ENCODE data around the gene CEP112. TPM values are rescaled to one million over a fixed set of nuclear protein-coding genes. Genes with fewer than 3 reads are reported as not detected.

The CEP112 gene
- total and polyA plus RNA-seq, 9 of the 15 experiments (the other 6 are each of a cell fraction or from before 2014, with no cell fraction given) = 0.84 TPM; not detected in 8

DNA sequence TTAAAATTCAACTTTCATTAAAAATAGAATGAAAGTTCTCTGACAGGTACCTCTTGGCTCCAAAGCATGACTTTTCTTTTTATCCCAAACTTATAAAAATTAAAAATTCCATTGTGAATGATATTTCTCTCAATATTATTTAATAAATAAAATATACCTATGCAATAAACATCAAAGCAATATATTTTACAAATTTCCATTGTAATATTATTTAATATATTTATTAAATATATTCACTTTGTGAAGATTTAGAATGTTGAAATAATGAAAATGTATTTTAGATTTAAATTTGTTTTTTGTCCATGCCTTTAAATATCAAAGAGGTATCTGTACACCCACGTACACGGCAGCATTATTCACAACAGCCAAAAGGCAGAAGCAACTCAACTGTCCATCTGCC is 147.8 kb downstream of the CEP112 start (continued):
- TF ChIP-seq, protein P1, sequence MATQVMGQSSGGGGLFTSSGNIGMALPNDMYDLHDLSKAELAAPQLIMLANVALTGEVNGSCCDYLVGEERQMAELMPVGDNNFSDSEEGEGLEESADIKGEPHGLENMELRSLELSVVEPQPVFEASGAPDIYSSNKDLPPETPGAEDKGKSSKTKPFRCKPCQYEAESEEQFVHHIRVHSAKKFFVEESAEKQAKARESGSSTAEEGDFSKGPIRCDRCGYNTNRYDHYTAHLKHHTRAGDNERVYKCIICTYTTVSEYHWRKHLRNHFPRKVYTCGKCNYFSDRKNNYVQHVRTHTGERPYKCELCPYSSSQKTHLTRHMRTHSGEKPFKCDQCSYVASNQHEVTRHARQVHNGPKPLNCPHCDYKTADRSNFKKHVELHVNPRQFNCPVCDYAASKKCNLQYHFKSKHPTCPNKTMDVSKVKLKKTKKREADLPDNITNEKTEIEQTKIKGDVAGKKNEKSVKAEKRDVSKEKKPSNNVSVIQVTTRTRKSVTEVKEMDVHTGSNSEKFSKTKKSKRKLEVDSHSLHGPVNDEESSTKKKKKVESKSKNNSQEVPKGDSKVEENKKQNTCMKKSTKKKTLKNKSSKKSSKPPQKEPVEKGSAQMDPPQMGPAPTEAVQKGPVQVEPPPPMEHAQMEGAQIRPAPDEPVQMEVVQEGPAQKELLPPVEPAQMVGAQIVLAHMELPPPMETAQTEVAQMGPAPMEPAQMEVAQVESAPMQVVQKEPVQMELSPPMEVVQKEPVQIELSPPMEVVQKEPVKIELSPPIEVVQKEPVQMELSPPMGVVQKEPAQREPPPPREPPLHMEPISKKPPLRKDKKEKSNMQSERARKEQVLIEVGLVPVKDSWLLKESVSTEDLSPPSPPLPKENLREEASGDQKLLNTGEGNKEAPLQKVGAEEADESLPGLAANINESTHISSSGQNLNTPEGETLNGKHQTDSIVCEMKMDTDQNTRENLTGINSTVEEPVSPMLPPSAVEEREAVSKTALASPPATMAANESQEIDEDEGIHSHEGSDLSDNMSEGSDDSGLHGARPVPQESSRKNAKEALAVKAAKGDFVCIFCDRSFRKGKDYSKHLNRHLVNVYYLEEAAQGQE (IDR thresholded peaks at IDR 0.05; ENCODE audit: borderline replicate concordance) = no peak
- TF ChIP-seq, protein P1 (CRISPR knock-in tag; IDR thresholded peaks at IDR 0.05; ENCODE audit: low read depth) = no peak
- no peak for TF ChIP-seq TRIM24 (IDR thresholded peaks at IDR 0.05)
- no peak for TF ChIP-seq SRSF1 (IDR thresholded peaks at IDR 0.05; ENCODE audit: low read depth, low read length)
- TF ChIP-seq SFPQ (IDR thresholded peaks at IDR 0.05; ENCODE audit: low read depth, low read length) = no peak
- no peak for TF ChIP-seq SOX6 (IDR thresholded peaks at IDR 0.05)
- TF ChIP-seq CHD4 (IDR thresholded peaks at IDR 0.05; ENCODE audit: insufficient read depth, insufficient replicate concordance, low read depth, low read length, poor library complexity, severe bottlenecking) = no peak
- no peak for TF ChIP-seq NEUROD1 (IDR thresholded peaks at IDR 0.05; ENCODE audit: borderline replicate concordance, low read depth, low read length, partially characterized antibody)
- no peak for TF ChIP-seq SMARCA5 (IDR thresholded peaks at IDR 0.05)
- TF ChIP-seq, protein P2, sequence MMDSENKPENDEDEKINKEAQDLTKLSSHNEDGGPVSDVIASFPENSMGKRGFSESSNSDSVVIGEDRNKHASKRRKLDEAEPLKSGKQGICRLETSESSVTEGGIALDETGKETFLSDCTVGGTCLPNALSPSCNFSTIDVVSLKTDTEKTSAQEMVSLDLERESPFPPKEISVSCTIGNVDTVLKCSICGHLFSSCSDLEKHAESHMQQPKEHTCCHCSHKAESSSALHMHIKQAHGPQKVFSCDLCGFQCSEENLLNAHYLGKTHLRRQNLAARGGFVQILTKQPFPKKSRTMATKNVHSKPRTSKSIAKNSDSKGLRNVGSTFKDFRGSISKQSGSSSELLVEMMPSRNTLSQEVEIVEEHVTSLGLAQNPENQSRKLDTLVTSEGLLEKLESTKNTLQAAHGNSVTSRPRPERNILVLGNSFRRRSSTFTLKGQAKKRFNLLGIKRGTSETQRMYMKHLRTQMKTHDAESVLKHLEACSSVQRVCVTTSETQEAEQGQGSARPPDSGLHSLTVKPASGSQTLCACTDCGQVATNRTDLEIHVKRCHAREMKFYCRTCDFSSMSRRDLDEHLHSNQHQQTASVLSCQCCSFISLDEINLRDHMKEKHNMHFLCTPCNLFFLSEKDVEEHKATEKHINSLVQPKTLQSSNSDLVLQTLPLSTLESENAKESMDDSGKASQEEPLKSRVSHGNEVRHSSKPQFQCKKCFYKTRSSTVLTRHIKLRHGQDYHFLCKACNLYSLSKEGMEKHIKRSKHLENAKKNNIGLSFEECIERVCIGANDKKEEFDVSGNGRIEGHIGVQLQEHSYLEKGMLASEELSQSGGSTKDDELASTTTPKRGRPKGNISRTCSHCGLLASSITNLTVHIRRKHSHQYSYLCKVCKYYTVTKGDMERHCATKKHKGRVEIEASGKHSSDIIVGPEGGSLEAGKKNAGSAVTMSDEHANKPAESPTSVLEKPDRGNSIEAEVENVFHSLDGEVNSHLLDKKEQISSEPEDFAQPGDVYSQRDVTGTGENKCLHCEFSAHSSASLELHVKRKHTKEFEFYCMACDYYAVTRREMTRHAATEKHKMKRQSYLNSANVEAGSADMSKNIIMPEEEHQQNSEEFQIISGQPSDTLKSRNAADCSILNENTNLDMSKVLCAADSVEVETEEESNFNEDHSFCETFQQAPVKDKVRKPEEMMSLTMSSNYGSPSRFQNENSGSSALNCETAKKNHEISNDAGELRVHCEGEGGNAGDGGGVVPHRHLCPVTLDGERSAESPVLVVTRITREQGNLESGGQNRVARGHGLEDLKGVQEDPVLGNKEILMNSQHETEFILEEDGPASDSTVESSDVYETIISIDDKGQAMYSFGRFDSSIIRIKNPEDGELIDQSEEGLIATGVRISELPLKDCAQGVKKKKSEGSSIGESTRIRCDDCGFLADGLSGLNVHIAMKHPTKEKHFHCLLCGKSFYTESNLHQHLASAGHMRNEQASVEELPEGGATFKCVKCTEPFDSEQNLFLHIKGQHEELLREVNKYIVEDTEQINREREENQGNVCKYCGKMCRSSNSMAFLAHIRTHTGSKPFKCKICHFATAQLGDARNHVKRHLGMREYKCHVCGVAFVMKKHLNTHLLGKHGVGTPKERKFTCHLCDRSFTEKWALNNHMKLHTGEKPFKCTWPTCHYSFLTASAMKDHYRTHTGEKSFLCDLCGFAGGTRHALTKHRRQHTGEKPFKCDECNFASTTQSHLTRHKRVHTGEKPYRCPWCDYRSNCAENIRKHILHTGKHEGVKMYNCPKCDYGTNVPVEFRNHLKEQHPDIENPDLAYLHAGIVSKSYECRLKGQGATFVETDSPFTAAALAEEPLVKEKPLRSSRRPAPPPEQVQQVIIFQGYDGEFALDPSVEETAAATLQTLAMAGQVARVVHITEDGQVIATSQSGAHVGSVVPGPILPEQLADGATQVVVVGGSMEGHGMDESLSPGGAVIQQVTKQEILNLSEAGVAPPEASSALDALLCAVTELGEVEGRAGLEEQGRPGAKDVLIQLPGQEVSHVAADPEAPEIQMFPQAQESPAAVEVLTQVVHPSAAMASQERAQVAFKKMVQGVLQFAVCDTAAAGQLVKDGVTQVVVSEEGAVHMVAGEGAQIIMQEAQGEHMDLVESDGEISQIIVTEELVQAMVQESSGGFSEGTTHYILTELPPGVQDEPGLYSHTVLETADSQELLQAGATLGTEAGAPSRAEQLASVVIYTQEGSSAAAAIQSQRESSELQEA (IDR thresholded peaks at IDR 0.05; ENCODE audit: low read depth) = no peak
